ENCODE results near the gene C1GALT1.

Gene C1GALT1

DNA sequence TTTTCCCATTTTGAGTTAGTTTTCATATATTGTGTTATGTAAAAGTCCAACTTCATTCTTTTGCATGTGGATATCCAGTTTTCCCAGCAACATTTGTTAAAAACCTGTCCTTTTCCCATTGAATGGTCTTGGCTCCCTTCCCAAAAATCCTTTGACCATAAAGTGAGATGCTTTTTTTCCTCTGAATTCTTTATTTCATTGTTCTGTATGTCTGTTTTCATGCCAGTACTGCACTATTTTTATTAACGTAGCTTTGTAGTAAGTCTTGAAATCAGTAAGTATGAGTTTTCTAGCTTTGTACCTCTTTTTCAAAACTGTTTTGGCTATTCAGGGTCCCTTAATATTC is 20.0 kb downstream of the C1GALT1 start:
- DNase-seq: no peak

DNA sequence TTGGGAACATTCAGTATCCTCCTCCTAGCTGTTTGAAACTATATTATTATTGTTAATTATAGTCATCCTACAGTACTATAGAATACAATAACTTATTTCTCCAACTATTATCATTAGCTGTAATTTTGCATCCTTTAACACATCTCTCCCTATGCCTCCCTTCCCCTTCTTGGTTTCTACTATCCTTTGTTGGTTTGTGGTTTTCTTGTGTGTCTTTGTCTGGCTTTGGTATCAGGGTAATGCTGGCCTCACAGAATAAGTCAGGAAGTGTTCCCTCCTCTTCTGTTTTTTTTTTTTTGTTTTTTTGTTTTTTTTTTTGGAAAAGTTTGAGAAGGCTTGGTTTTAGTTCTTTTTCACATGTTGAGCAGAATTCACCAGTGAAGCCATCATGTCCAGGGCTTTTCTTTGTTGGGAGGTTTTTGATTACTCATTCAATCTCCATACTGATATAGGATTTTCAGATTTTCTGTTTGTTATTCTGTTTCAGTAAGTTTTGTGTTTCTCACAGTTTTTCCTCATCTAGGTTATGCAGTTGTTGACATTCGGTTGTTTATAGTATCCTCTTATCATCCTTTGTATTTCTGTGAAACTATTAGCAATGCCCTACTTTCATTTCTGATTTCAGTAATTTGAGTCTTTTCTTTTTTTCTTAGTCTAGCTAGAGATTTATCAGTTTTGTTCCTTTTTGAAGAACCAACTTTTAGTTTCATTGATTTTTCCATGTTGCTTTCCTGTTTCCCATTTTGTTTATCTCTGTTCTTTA is 21.6 kb downstream of the C1GALT1 start:
- no peak for DNase-seq

GRCh38 chr7:7207876-7208275 is 25.5 kb downstream of the C1GALT1 start:
- no peak for DNase-seq

- no peak for DNase-seq
These were observed 26.2 kb downstream of the C1GALT1 start for GRCh38 chr7:7208520-7208919.

- no peak for DNase-seq
These were observed 27.2 kb downstream of the C1GALT1 start for GRCh38 chr7:7209412-7210050.

DNA sequence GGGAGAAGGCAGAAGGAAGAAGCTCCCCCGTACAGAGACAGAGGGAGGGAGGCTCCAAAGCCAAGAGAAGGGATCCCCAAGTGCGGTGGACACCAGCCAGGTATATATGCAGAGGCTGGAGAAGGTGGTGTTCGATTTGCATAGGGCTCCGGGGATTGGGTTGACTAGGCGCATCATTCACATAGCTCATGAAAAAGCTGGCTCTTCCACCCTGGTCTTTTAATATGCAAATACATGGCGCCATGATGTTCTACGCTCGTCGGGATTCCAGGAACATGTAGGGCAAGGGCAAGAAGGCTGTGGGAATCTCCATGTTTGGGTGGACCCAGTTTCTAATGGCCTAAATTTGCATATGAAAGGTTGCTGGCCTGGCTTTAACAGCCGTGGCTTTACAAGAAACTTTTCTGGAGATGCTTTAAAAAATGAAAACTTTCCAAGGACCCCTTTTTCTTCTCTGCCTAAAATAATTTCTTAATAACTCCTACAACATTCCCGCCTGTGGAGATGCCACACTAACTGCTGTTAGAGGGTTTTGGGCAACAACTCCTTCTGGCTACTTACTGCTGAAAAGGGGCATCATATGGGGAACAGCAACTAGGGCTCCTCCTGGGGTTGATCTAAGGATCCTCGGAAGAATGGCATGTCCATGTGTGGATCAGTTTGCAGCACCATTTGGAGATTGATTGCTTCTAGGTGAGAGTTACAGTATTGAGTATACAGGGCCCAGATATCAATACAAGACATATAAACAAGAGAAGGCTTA is 28.3 kb downstream of the C1GALT1 start:
- no peak for DNase-seq

DNA sequence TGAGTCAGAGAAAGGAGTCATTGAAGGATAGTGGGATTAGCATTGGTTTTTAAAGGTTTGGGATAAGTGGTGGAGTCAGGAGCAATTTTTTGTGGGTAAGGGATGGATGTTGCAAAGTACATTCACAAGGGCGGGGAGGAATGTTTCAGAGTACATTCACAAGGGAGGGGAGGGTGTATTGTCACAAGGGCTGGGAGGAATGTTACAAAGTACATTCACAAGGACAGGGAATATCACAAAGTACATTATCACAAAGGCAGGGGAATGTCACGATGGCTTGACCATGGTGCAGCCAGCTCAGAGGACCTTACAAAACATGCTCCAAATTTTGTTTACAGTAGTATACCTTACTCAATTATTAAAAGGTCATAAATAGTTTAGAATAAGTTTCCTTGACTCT is 30.3 kb downstream of the C1GALT1 start:
- no peak for DNase-seq

DNA sequence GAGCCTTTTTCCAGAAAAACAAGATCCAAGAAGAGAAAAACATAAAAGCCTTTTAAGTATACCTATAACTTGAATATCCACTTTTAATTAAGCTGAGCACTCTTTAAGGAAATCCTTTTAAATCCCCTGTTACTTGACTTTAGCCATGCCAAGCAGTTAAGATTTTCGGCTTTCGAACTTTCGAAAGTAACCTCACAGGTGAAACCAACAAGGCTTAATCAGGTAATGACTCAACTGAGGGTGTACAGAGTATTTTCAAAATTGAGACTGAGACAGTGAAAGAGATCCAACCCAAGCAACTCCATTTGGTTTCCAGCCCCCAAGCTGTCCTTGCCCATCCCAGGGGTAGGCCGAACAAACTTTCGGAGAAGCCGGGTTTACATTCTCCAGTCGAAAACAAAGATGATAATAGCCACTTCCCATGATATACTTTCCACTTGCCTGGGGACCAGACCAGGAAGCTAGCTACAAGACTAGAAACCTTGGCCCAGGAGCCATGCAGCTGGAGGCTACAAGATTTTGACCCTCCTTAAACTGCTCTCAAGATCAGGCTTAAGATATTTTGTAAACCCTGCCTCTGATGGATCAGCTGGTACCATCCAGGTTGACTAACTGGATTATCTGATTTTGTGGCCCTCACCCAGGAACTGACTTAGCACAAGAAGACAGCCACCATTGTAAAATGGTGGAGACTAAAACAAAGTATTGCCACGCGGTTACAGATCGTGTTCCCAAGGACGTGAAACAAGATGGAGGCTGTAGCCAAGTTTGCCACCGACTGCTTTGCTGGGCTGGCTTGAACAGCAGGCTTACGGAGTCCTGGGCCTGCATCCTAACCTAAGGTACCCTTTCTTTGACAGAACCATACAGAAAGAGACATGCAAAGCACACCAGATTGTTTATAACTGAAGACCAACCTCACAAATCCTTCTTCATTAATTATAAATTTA is 32.3 kb downstream of the C1GALT1 start:
- no peak for DNase-seq

DNA sequence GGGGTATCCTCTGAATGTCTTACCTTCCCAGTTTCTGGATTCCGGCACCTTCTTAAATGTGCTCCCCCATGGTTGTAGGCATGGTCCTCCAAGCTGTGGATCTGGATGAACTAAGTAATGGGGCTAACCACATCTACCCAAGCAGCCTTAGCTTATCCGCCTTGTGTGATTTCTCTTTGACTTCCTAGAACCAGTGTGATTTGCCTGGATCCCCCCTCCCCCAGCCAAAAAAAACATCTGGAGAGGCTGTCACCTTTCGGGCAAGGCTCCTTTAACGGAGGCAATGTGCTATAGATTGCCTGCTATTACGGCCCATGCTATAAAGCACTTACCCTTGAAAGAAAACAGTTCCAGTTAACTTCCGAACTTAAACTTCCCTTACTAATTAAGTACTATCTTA is 33.9 kb downstream of the C1GALT1 start:
- no peak for DNase-seq

DNA sequence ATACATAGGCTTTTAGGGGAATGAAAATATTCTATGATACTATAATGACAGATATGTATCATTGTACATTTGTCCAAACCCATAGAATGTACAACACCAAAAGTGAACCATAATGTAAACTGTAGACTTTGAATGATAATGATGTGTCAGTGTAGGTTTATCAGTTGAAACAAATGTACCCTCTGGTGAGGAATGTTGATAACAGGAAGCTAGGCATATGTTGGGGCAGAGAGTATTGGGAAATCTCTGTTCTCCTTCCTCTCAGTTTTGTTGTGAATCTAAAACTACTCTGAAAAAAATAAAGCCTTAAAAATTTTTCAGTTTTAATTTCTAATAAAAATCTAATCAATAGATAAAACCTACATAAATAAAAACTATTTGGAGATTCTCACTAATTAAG is 36.9 kb downstream of the C1GALT1 start:
- DNase-seq: no peak

DNA sequence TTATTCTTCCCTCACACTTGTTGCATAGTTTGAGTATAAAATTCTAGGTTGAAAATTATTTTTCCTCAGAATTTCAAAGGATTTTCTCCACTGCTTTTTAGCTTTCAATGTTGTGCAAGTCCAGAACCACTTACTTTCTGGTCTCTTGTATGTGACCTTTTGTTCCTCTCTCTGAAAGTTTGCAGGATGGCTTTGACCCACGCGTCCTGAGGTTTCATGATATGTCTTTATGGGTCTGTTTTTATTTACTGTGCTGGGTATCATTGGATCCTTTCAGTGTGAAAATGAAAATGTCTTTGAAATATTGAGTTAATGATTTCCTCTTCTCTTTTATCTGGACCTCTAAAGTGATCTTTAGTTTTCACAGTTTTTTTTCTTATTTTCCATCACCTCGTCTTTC is 38.5 kb downstream of the C1GALT1 start:
- no peak for DNase-seq

GRCh38 chr7:7221599-7222038 is 39.3 kb downstream of the C1GALT1 start:
- DNase-seq: no peak

GRCh38 chr7:7223250-7223649 is 40.9 kb downstream of the C1GALT1 start:
- no peak for DNase-seq

- no peak for DNase-seq
These were observed 44.1 kb downstream of the C1GALT1 start for GRCh38 chr7:7226407-7226806.

GRCh38 chr7:7228472-7228871 is 46.1 kb downstream of the C1GALT1 start:
- DNase-seq: no peak

- no peak for DNase-seq
These were observed 46.6 kb downstream of the C1GALT1 start for GRCh38 chr7:7228967-7229366.

DNA sequence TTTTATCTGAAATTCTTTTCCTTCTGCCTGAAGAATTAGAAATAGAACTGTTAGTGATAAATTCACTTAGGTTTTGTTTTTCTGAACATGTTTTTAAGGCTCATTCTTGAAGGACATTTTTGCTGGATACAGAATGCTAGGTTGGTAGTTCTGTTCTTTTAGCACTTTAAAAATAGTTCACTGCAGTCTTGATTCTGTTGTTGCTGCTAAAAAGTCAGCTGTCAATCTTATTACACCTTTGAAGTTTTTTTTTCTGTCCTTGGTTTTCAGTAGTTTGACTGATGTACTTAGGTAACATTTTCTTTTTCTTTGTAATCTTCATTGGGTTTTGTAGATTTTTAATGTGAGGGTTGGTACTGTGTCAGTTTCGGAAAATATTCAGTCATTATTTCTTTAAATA is 48.7 kb downstream of the C1GALT1 start:
- DNase-seq: no peak

DNA sequence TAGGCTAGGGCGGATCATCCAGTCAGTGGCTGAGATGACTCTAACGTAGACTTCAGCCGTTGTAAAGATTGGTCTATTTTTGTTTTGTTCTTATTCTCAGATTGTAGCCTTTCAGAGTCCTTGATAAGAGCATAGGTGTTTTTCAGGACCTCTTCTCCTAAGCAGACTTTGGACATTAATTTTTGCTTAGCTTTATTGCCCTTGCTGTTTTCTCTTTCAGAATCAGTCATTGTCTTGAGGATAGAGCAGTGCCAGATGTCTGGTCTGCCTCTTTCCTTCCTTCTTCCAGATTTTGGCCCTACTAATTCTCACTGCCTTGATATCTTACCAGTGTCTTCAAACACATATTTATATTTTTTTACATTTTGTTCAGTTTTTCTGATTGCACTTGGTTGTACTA is 49.5 kb downstream of the C1GALT1 start:
- no peak for DNase-seq

GRCh38 chr7:7235347-7235746 is 53.0 kb downstream of the C1GALT1 start:
- no peak for DNase-seq

DNA sequence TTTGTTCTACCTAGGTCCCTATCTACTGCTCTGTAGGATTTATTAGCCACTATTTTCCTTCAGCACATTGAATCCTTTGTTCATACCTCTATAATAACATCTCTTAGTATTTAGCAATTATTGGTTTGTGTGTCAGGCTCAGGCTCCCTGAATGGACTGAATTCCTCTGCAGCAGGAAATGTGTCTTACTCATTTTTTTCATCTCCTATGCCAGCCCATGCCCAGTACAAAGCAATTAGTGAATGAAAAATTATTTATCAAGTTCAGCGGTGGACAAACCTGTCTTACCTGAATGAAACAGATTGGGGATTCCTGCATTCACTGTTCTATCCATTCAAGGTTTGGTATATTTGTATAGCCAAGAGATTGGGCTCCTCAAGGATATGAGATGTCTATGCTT is 53.7 kb downstream of the C1GALT1 start:
- DNase-seq: no peak

DNA sequence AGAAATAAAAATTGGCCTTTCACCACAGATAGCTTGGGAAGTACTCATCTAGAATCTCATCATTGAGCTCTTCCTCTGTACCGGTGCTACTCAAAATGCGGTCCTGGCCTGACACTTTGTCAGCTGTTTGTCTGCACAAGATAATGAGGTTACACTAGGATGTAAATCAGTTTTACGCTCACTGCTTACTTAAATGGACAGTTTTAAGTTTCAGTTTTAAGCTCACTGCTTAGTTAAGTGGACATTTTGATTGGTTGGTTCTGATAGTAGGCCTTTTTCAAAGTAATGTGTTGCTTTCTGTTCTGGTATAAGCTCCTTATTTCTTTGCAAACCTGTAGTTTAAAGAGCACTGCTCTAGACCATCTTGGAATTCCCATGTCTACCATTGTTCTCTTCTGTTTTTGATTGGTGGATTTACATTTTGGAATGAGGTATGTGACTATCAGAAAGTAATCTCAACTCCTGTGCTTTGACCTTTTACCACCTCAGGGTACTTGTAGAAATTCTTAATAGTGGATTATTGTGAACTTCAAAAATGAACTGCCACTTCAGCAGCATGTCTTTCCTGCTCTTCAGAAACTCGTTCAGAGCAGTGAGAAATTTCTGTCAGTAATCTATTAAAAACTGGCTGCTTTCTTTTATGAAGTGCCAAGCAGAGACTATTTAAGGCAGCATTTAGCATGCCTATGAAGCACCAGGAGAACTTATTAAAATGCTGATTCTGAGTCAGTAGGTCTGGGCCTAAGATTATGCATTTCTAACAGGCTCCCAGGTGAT is 55.0 kb downstream of the C1GALT1 start:
- DNase-seq: no peak

DNA sequence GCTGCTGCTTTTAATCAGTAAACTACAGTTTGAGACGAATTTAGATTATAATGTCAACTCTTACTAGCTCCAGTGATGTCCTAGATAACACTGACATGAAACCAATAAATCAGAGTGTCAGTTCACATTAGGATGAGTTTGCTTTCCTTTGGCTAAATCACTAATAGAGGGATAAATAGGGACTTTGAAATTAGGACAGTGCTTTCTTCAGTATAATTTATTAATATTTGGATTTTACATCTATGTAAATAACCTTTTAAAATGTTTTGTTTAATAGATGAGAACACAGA is 55.6 kb downstream of the C1GALT1 start:
- no peak for DNase-seq
